Mesenchymal stem cell (in vitro differentiated cells and primary cell): Measurements from ENCODE around the gene MRPL20.

Source experiments
- DNase-seq: peaks from one replicate; pipeline ENCODE4 v3.0.0-alpha.2; 2013
- H2AFZ ChIP-seq: one replicate; pipeline ENCODE4 v1.6.1; 2013; ENCODE audit warnings: low read depth, mild to moderate bottlenecking, control low read depth, inconsistent platforms, low read length, moderate library complexity
- H2AK5ac ChIP-seq: 2 replicates; pipeline ENCODE4 v1.6.1; 2013; ENCODE audit warnings: low read length, moderate library complexity, mild to moderate bottlenecking, inconsistent platforms; ENCODE audit not compliant: severe bottlenecking
- H2BK120ac ChIP-seq: one replicate; pipeline ENCODE4 v1.6.1; 2013; ENCODE audit warnings: low read depth, mild to moderate bottlenecking, inconsistent platforms, low read length, moderate library complexity
- H2BK12ac ChIP-seq, 2 experiments: one replicate each; pipeline ENCODE4 v1.6.1; 2013; ENCODE audit warnings: inconsistent platforms in 2 of 2, low read length in 2 of 2, mild to moderate bottlenecking in 2 of 2, moderate library complexity in 2 of 2, control low read depth in 1 of 2
- H2BK15ac ChIP-seq: one replicate; pipeline ENCODE4 v1.6.1; 2013; ENCODE audit warnings: mild to moderate bottlenecking, low read depth, inconsistent platforms; ENCODE audit not compliant: poor library complexity, severe bottlenecking
- H2BK5ac ChIP-seq: 2 replicates; pipeline ENCODE4 v1.6.1; 2013; ENCODE audit warnings: low read depth, mild to moderate bottlenecking, low read length, control low read depth, inconsistent platforms; ENCODE audit not compliant: poor library complexity, severe bottlenecking
- H3K14ac ChIP-seq, 2 experiments: one replicate each; pipeline ENCODE4 v1.6.1; 2013; ENCODE audit warnings: inconsistent platforms in 2 of 2, low read length in 2 of 2, control low read depth in 1 of 2, mild to moderate bottlenecking in 1 of 2, moderate library complexity in 1 of 2
- H3K18ac ChIP-seq, 2 experiments: one replicate each; pipeline ENCODE4 v1.6.1; 2013; ENCODE audit warnings: inconsistent platforms in 2 of 2, low read length in 2 of 2, control low read depth in 1 of 2, low read depth in 1 of 2, mild to moderate bottlenecking in 1 of 2
- H3K23ac ChIP-seq, 2 experiments: one replicate each; pipeline ENCODE4 v1.6.1; 2013; ENCODE audit warnings: inconsistent platforms in 2 of 2, low read length in 2 of 2, mild to moderate bottlenecking in 2 of 2, moderate library complexity in 2 of 2, control low read depth in 1 of 2
- H3K27ac ChIP-seq: 2 replicates; pipeline ENCODE4 v1.5.1; 2013; ENCODE audit warnings: mild to moderate bottlenecking, moderate library complexity, low read length, control low read depth, inconsistent platforms; ENCODE audit not compliant: poor library complexity, severe bottlenecking
- H3K27me3 ChIP-seq, 2 experiments: 2 replicates each; pipeline versions ENCODE4 v1.6.1 to v1.7.0; 2013; ENCODE audit warnings: low read length in 2 of 2, mild to moderate bottlenecking in 2 of 2, moderate library complexity in 2 of 2, control low read depth in 1 of 2, inconsistent platforms in 1 of 2; ENCODE audit not compliant: control insufficient read depth in 1 of 2, insufficient read depth in 1 of 2
- H3K36me3 ChIP-seq, 2 experiments: 2 replicates each; pipeline versions ENCODE4 v1.6.1 to v1.7.0; 2013; ENCODE audit warnings: low read length in 2 of 2, control low read depth in 1 of 2, inconsistent platforms in 1 of 2, low read depth in 1 of 2, mild to moderate bottlenecking in 1 of 2; ENCODE audit not compliant: insufficient read depth in 2 of 2, control insufficient read depth in 1 of 2
- H3K4ac ChIP-seq, 2 experiments: one replicate each; pipeline ENCODE4 v1.6.1; 2013; ENCODE audit warnings: inconsistent platforms in 2 of 2, low read length in 2 of 2, mild to moderate bottlenecking in 2 of 2, moderate library complexity in 2 of 2, control low read depth in 1 of 2, low read depth in 1 of 2
- H3K4me1 ChIP-seq: 2 replicates; pipeline ENCODE4 v1.6.1; 2013; ENCODE audit warnings: low read depth, low read length, control low read depth; ENCODE audit not compliant: control insufficient read depth, insufficient read depth
- H3K4me2 ChIP-seq: 2 replicates; pipeline ENCODE4 v1.6.1; 2013; ENCODE audit warnings: low read length, mild to moderate bottlenecking, inconsistent platforms; ENCODE audit not compliant: poor library complexity, severe bottlenecking
- H3K4me3 ChIP-seq, 2 experiments: 2 replicates each; pipeline versions ENCODE4 v1.5.1 to v1.7.0; 2013; ENCODE audit warnings: low read length in 2 of 2, mild to moderate bottlenecking in 2 of 2, control low read depth in 1 of 2, low read depth in 1 of 2; ENCODE audit not compliant: insufficient read depth in 1 of 2
- H3K79me1 ChIP-seq: replicated peaks from 2 replicates; pipeline ENCODE4 v1.6.1; 2013; ENCODE audit warnings: mild to moderate bottlenecking, control low read depth, low read length, inconsistent platforms; ENCODE audit not compliant: poor library complexity, severe bottlenecking
- H3K9ac ChIP-seq: 2 replicates; pipeline ENCODE4 v1.7.0; 2013; ENCODE audit warnings: mild to moderate bottlenecking, low read length, moderate library complexity
- H3K9me3 ChIP-seq: 2 replicates; pipeline ENCODE4 v1.7.0; 2013; ENCODE audit warnings: mild to moderate bottlenecking, low read length; ENCODE audit not compliant: control insufficient read depth
- H4K8ac ChIP-seq: one replicate; pipeline ENCODE4 v1.6.1; 2013; ENCODE audit warnings: inconsistent platforms, mild to moderate bottlenecking, low read length, moderate library complexity
- H4K91ac ChIP-seq: one replicate; pipeline ENCODE4 v1.6.1; 2013; ENCODE audit warnings: mild to moderate bottlenecking, low read length, inconsistent platforms
- WGBS: methylation state at CpG from one replicate; pipeline ENCODE4 v1.1.7; 2013; ENCODE audit warnings: mixed read lengths; 5-methylcytosine and 5-hydroxymethylcytosine counted together

Gene MRPL20

DNA sequence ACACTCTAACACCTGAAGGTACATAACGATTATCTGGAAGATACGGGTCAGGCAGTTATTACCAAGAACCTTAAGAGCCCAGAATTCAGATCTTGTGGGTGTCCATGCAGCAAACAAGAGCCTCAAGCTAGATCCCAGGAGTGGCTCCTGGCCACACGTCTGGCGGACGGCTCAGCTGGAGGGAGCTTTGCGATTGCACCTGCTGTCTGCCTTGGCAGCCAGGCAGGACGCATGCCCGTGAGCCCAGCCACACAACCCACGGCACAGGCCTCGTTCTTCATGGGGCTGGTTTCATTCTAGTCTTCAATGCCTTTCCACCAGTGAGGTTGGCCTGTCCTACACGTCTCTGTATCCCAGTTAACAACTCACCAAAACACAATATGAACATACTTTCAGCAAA is 13.7 kb downstream of the MRPL20 start:
- H3K14ac ChIP-seq, result no peak overlapping the region
- peaks cover 13% of the 10 kb centered on the region for H3K4me1 ChIP-seq
- H2BK15ac ChIP-seq, result no peak overlapping the region
- H2BK5ac ChIP-seq, result no peak overlapping the region
- H3K9ac ChIP-seq, result no peak overlapping the region
- H3K4ac ChIP-seq, result peak overlapping the region in 1 of 2 experiments; percentile 13
- H4K8ac ChIP-seq, result no peak overlapping the region
- no peak overlapping the region for H2AK5ac ChIP-seq
- H3K23ac ChIP-seq, result no peak overlapping the region
- H3K4me2 ChIP-seq, result no peak overlapping the region
- H4K91ac ChIP-seq, result no peak overlapping the region
- no peak overlapping the region for H2BK12ac ChIP-seq
- no peak overlapping the region for H3K18ac ChIP-seq
- H3K4me3 ChIP-seq, result no peak overlapping the region
- 97% methylated on average over 11 of the region's 11 CpGs for WGBS
- peaks cover 27% of the 10 kb centered on the region for H3K79me1 ChIP-seq
- no peak for DNase-seq
- H3K9me3 ChIP-seq, result no peaks in the 10 kb centered on the region
- no peaks in the 10 kb centered on the region for H3K27me3 ChIP-seq
- no peak overlapping the region for H2AFZ ChIP-seq
- H2BK120ac ChIP-seq, result no peak overlapping the region
- H3K36me3 ChIP-seq, result peaks cover 79 to 87% of the 10 kb centered on the region in 2 experiments
- H3K27ac ChIP-seq, result no peak overlapping the region

DNA sequence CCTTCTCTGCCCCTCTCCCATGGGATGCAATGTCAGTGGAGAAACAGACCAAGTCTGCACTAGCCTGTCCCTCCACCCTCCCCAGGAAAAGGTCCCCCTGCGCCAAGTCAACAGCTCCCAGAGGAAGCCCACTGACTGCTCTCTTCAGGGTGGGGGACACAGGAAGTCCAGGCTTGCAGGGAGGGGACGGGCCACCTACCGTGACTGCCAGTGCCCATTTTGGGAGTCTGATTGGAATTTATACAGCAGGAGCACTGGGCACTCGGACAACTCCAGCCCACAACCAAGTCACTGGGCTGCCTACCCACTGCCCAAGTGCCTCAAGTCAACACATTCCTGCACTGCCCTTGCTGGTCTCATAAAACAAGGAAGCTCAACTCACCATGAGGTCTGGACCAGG is 14.1 kb downstream of the MRPL20 start:
- Histone ChIP-seq H3K18ac (no peak overlapping the region), H2BK15ac (no peak overlapping the region), H3K9ac (no peak overlapping the region), H2AK5ac (no peak overlapping the region), H2AFZ (no peak overlapping the region), H3K9me3 (no peaks in the 10 kb centered on the region), H3K4me2 (no peak overlapping the region), H3K4me3 (no peak overlapping the region), H3K23ac (no peak overlapping the region), H4K8ac (no peak overlapping the region), H2BK5ac (no peak overlapping the region), H2BK120ac (no peak overlapping the region), H3K4ac (no peak overlapping the region), H2BK12ac (no peak overlapping the region), H3K27ac (no peak overlapping the region), H3K79me1 (peaks cover 28% of the 10 kb centered on the region), H4K91ac (no peak overlapping the region), H3K36me3 (peaks cover 84 to 91% of the 10 kb centered on the region in 2 experiments), H3K4me1 (peaks cover 12% of the 10 kb centered on the region), H3K27me3 (no peaks in the 10 kb centered on the region), H3K14ac (no peak overlapping the region)
- DNase-seq, result no peak
- WGBS, result 100% methylated on average over 4 of the region's 4 CpGs

DNA sequence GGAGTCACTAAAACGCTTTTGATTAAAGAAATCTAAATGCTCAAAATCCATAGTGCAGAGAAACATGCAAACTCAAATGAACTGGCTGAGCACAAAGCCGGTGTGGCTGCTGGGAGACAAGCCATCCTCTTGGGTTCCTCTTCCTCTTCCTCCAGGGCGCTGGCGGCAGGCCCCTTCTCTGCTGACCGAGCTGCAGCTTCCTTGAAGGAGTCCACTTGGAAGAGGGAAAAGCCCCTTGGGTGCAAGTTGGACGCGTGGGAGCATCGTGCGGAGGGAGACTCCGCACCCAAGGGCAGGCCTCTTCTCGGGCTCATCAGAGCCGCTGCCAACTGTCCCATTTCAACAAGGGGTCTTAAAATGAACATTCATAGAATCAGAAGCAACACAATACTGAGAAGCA is 15.9 kb downstream of the MRPL20 start:
- WGBS, result 97% methylated on average over 12 of the region's 12 CpGs
- no peaks in the 10 kb centered on the region for H3K27me3 ChIP-seq
- no peak overlapping the region for H3K4me2 ChIP-seq
- H4K8ac ChIP-seq, result no peak overlapping the region
- no peak for DNase-seq
- no peak overlapping the region for H2BK15ac ChIP-seq
- H3K27ac ChIP-seq, result no peak overlapping the region
- no peak overlapping the region for H3K14ac ChIP-seq
- H2BK12ac ChIP-seq, result no peak overlapping the region
- no peak overlapping the region for H3K23ac ChIP-seq
- H3K4me3 ChIP-seq, result no peak overlapping the region
- no peak overlapping the region for H2BK5ac ChIP-seq
- no peak overlapping the region for H4K91ac ChIP-seq
- no peak overlapping the region for H3K18ac ChIP-seq
- H3K9me3 ChIP-seq, result no peaks in the 10 kb centered on the region
- H3K4ac ChIP-seq, result no peak overlapping the region
- H3K36me3 ChIP-seq, result peaks cover 86 to 96% of the 10 kb centered on the region in 2 experiments
- no peak overlapping the region for H2AK5ac ChIP-seq
- peaks cover 3% of the 10 kb centered on the region for H3K4me1 ChIP-seq
- H2AFZ ChIP-seq, result no peak overlapping the region
- no peak overlapping the region for H2BK120ac ChIP-seq
- no peak overlapping the region for H3K9ac ChIP-seq
- H3K79me1 ChIP-seq, result peaks cover 40% of the 10 kb centered on the region

DNA sequence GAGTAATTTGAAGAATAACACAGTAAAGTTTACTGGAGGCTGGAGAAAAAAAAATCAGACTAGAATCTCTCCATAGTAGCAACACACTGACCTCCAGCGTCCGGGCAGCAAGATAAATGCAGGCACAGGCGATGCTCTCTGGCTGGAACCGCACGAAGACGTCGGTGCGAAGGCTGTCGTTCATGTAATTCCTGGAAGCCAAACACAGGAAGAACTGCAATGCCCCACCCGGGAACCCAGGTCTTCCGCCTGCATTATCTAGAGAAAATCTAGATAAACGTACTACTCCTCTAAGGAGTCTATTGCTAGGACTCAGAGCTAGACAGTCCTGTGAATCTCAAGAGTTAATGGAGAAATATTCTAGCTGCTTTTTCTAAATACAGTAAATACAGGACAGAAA is 16.4 kb downstream of the MRPL20 start:
- 98% methylated on average over 12 of the region's 12 CpGs for WGBS
- Histone ChIP-seq H2BK5ac (no peak overlapping the region), H3K9ac (no peak overlapping the region), H3K23ac (no peak overlapping the region), H3K4me1 (peaks cover 3% of the 10 kb centered on the region), H3K18ac (no peak overlapping the region), H3K27me3 (no peaks in the 10 kb centered on the region), H2BK120ac (no peak overlapping the region), H3K9me3 (no peaks in the 10 kb centered on the region), H2AK5ac (no peak overlapping the region), H3K27ac (no peak overlapping the region), H3K4me3 (no peak overlapping the region), H3K79me1 (peaks cover 44% of the 10 kb centered on the region), H4K8ac (no peak overlapping the region), H2AFZ (no peak overlapping the region), H3K14ac (no peak overlapping the region), H3K4ac (no peak overlapping the region), H3K4me2 (no peak overlapping the region), H4K91ac (no peak overlapping the region), H2BK12ac (no peak overlapping the region), H2BK15ac (no peak overlapping the region), H3K36me3 (peaks cover 90 to 99% of the 10 kb centered on the region in 2 experiments)
- DNase-seq, result no peak
